Activated naive CD8-positive, alpha-beta T cell treated with anti-CD3 and anti-CD28 coated beads, Interleukin-2, amount 50 U/mL, for 24 hours (primary cell): ENCODE data around the gene RIMS1.

Experiments
- ATAC-seq: fragments of 150-1000 bp; cut with Tn5 transposase; one replicate; pipeline ENCODE4 v1.10.0; 2021
- DNase-seq: peaks from one replicate; pipeline ENCODE4 v3.0.0; 2021
- H3K27ac Mint-ChIP-seq: one replicate; pipeline ENCODE4 v1.8.0; 2021; ENCODE audit warnings: mild to moderate bottlenecking, mixed read lengths
- H3K27me3 Mint-ChIP-seq: one replicate; pipeline ENCODE4 v1.8.0; 2021; ENCODE audit warnings: mixed read lengths
- H3K36me3 Mint-ChIP-seq: one replicate; pipeline ENCODE4 v1.8.0; 2021; ENCODE audit warnings: low read depth, mixed read lengths
- H3K4me1 Mint-ChIP-seq: one replicate; pipeline ENCODE4 v1.8.0; 2021; ENCODE audit warnings: mixed read lengths
- H3K4me3 Mint-ChIP-seq: one replicate; pipeline ENCODE4 v1.8.0; 2021; ENCODE audit warnings: mild to moderate bottlenecking, moderate library complexity, mixed read lengths
- H3K9me3 Mint-ChIP-seq: one replicate; pipeline ENCODE4 v1.8.0; 2021; ENCODE audit warnings: mixed read lengths

RIMS1 gene

GRCh38 chr6:72424476-72424875 lies 538.1 kb downstream of the RIMS1 start:
- Mint-ChIP-seq H3K27me3 (peaks cover 8% of the 10 kb centered on the region), H3K27ac (no peak overlapping the region), H3K36me3 (no peaks in the 10 kb centered on the region), H3K9me3 (no peaks in the 10 kb centered on the region), H3K4me3 (no peak overlapping the region), H3K4me1 (no peaks in the 10 kb centered on the region)
- DNase-seq (no peak), ATAC-seq (no peak)

GRCh38 chr6:72425003-72425681 lies 538.8 kb downstream of the RIMS1 start:
- no peak for DNase-seq
- no peak for ATAC-seq

GRCh38 chr6:72440611-72441010 lies 554.3 kb downstream of the RIMS1 start:
- H3K27me3 Mint-ChIP-seq: peaks cover 34% of the 10 kb centered on the region
- H3K4me1 Mint-ChIP-seq: no peaks in the 10 kb centered on the region
- ATAC-seq (no peak), DNase-seq (no peak)
- H3K9me3 Mint-ChIP-seq: no peaks in the 10 kb centered on the region
- H3K4me3 Mint-ChIP-seq: no peak overlapping the region
- no peaks in the 10 kb centered on the region for H3K36me3 Mint-ChIP-seq
- H3K27ac Mint-ChIP-seq: no peak overlapping the region

More at GRCh38 chr6:72425003-72425681, 538.8 kb downstream of the RIMS1 start:
- no peaks in the 10 kb centered on the region for H3K9me3 Mint-ChIP-seq
- H3K36me3 Mint-ChIP-seq: no peaks in the 10 kb centered on the region
- no peaks in the 10 kb centered on the region for H3K4me1 Mint-ChIP-seq
- no peak overlapping the region for H3K4me3 Mint-ChIP-seq
- peaks cover 10% of the 10 kb centered on the region for H3K27me3 Mint-ChIP-seq
- no peak overlapping the region for H3K27ac Mint-ChIP-seq

- Mint-ChIP-seq H3K9me3 (no peaks in the 10 kb centered on the region), H3K4me3 (no peak overlapping the region), H3K4me1 (no peaks in the 10 kb centered on the region), H3K27me3 (peaks cover 13% of the 10 kb centered on the region), H3K27ac (no peak overlapping the region), H3K36me3 (no peaks in the 10 kb centered on the region)
- DNase-seq (no peak), ATAC-seq (no peak)
These were observed 560.1 kb downstream of the RIMS1 start for GRCh38 chr6:72446430-72446829.
